GM12878 (cell line): ENCODE data around the gene ZNF44. TPM values are rescaled to one million over a fixed set of nuclear protein-coding genes. Genes with fewer than 3 reads are reported as not detected.

Experiments used
- ATF3 ChIP-seq: IDR thresholded peaks from 2 replicates; pipeline ENCODE4 v1.6.1; 2011; ENCODE audit warnings: low read depth, mild to moderate bottlenecking, low read length, moderate library complexity, borderline replicate concordance; ENCODE audit errors: extremely low read depth
- BCLAF1 ChIP-seq: fragments of 450-650 bp; IDR thresholded peaks from 2 replicates; pipeline ENCODE4 v1.6.1; 2017; ENCODE audit warnings: antibody characterized with exemption, mild to moderate bottlenecking, moderate library complexity
- DPF2 ChIP-seq: fragments of 450-650 bp; IDR thresholded peaks from 2 replicates; pipeline ENCODE4 v1.6.1; 2017; ENCODE audit warnings: mild to moderate bottlenecking
- ELK1 ChIP-seq: IDR thresholded peaks from 2 replicates; pipeline ENCODE4 v1.6.1; 2012; ENCODE audit warnings: low read depth, low read length, improper control_type of control experiment
- GABPA ChIP-seq: IDR thresholded peaks from 2 replicates; pipeline ENCODE4 v1.6.1; 2014; ENCODE audit warnings: antibody characterized with exemption, low read depth, mild to moderate bottlenecking, inconsistent platforms
- JUND ChIP-seq: IDR thresholded peaks from 2 replicates; pipeline ENCODE4 v1.6.1; 2012; ENCODE audit warnings: low read depth, mild to moderate bottlenecking, low read length, improper control_type of control experiment, moderate library complexity
- LARP7 ChIP-seq: fragments of 450-650 bp; IDR thresholded peaks from 2 replicates; pipeline ENCODE4 v1.6.1; 2017; ENCODE audit warnings: mild to moderate bottlenecking
- MEF2A ChIP-seq: IDR thresholded peaks from 2 replicates; pipeline ENCODE4 v1.6.1; 2011; ENCODE audit warnings: low read depth, mild to moderate bottlenecking, low read length, moderate library complexity; ENCODE audit not compliant: insufficient read depth
- NBN ChIP-seq: fragments of 450-650 bp; IDR thresholded peaks from 2 replicates; pipeline ENCODE4 v1.6.1; 2016
- NFIC ChIP-seq: IDR thresholded peaks from 2 replicates; pipeline ENCODE4 v1.6.1; 2012; ENCODE audit warnings: low read depth, mild to moderate bottlenecking, inconsistent platforms, low read length, moderate library complexity
- NFXL1 ChIP-seq: fragments of 450-650 bp; IDR thresholded peaks from 2 replicates; pipeline ENCODE4 v1.6.1; 2017; ENCODE audit warnings: antibody characterized with exemption, mild to moderate bottlenecking, borderline replicate concordance
- RB1 ChIP-seq: fragments of 450-650 bp; formaldehyde crosslinking; IDR thresholded peaks from 2 replicates; pipeline ENCODE4 v1.6.1; 2017; ENCODE audit warnings: mild to moderate bottlenecking, borderline replicate concordance
- RUNX3 ChIP-seq: IDR thresholded peaks from 2 replicates; pipeline ENCODE4 v1.6.1; 2012; ENCODE audit warnings: low read length, inconsistent platforms
- TBL1XR1 ChIP-seq: IDR thresholded peaks from 2 replicates; pipeline ENCODE4 v1.6.1; 2012; ENCODE audit warnings: low read depth, low read length, improper control_type of control experiment
- ZBTB33 ChIP-seq: fragments of 450-650 bp; IDR thresholded peaks from 2 replicates; pipeline ENCODE4 v1.6.1; 2017; ENCODE audit warnings: mild to moderate bottlenecking
- ZZZ3 ChIP-seq: IDR thresholded peaks from 2 replicates; pipeline ENCODE4 v1.6.1; 2011; ENCODE audit warnings: low read depth; ENCODE audit not compliant: control insufficient read depth, insufficient read length
- polyA plus RNA-seq, 11 experiments: library from polyadenylated mRNA; depleted of rRNA in 4 of 11; unstranded in 6 of 11; stranded (reverse) in 5 of 11; fragments of >200 nt; fragmentation: Nextera tagmentation in 4 of 11; fragmentation: Illumina TruSeq in 1 of 11; extraction: Ambion mirVana in 4 of 11; extraction: Trizol in 1 of 11; gene quantifications; 1 replicate in 1 of 11; 2 replicates in 10 of 11; pipeline versions ENCODE4 v1.2.1 to v1.2.3, GENCODE V29; 2011 to 2016; ENCODE audit warnings: inconsistent platforms in 2 of 11, missing spikeins in 2 of 11, low read depth in 1 of 11
- total RNA-seq, 4 experiments: library from RNA; depleted of rRNA in 3 of 4; stranded (reverse); fragments of >200 nt in 3 of 4; fragmentation: Illumina TruSeq in 1 of 4; extraction: Trizol in 1 of 4; gene quantifications; 2 replicates each; pipeline versions ENCODE4 v1.2.1 to v1.2.3, GENCODE V29; 2013 to 2021
- TF ChIP-seq, protein P1 (sequence below): fragments of 450-650 bp; IDR thresholded peaks from 2 replicates; pipeline ENCODE4 v1.6.1; 2017; ENCODE audit warnings: mild to moderate bottlenecking, moderate library complexity

ZNF44 gene
- total and polyA plus RNA-seq, 10 of the 15 experiments (the other 5 are each of a cell fraction or from before 2014, with no cell fraction given) = 3.7 to 11.3 (median 5.4) TPM

DNA sequence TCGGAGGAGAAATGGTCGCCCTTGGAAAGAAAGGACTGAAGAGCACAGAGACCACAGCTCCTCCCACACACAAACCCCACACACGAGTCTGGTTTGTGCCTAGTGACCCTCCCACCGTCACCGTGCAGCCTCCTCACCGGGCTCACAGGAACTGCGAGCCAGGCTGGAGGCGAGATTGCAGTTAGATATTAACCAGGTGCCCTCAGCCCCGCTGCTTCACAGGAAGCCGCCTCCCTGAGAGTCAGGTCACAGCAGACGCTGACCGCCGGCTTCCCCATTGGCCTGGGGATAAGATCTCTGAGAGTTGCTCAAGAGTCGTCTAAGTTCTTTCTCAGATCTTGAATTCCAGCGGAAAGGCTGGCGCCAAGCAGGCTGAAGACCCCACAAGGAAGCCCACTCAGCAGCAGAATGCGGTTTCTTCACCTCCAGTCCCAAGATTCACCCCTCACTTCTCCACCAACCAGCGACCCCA is 870 bp downstream of the ZNF44 start (continued):
- no peak for TF ChIP-seq NFXL1
- no peak for TF ChIP-seq LARP7
- no peak for TF ChIP-seq JUND
- TF ChIP-seq ATF3 = no peak
- TF ChIP-seq ZZZ3 = no peak
- peak; percentile 60 for TF ChIP-seq RUNX3
- TF ChIP-seq MEF2A = no peak
- TF ChIP-seq NFIC = no peak
- TF ChIP-seq TBL1XR1 = no peak
- no peak for TF ChIP-seq GABPA
- TF ChIP-seq, protein P1, sequence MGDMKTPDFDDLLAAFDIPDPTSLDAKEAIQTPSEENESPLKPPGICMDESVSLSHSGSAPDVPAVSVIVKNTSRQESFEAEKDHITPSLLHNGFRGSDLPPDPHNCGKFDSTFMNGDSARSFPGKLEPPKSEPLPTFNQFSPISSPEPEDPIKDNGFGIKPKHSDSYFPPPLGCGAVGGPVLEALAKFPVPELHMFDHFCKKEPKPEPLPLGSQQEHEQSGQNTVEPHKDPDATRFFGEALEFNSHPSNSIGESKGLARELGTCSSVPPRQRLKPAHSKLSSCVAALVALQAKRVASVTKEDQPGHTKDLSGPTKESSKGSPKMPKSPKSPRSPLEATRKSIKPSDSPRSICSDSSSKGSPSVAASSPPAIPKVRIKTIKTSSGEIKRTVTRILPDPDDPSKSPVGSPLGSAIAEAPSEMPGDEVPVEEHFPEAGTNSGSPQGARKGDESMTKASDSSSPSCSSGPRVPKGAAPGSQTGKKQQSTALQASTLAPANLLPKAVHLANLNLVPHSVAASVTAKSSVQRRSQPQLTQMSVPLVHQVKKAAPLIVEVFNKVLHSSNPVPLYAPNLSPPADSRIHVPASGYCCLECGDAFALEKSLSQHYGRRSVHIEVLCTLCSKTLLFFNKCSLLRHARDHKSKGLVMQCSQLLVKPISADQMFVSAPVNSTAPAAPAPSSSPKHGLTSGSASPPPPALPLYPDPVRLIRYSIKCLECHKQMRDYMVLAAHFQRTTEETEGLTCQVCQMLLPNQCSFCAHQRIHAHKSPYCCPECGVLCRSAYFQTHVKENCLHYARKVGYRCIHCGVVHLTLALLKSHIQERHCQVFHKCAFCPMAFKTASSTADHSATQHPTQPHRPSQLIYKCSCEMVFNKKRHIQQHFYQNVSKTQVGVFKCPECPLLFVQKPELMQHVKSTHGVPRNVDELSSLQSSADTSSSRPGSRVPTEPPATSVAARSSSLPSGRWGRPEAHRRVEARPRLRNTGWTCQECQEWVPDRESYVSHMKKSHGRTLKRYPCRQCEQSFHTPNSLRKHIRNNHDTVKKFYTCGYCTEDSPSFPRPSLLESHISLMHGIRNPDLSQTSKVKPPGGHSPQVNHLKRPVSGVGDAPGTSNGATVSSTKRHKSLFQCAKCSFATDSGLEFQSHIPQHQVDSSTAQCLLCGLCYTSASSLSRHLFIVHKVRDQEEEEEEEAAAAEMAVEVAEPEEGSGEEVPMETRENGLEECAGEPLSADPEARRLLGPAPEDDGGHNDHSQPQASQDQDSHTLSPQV = no peak
- TF ChIP-seq ELK1 = no peak
- no peak for TF ChIP-seq ZBTB33
- peak; percentile 28; the same call in 1 of the 2 replicates for TF ChIP-seq NBN
- no peak for TF ChIP-seq DPF2
- TF ChIP-seq BCLAF1 = no peak
- no peak for TF ChIP-seq RB1
